A673 (cell line): ENCODE measurements around the gene CCDC40.

ENCODE experiments used
- CTCF ChIP-seq: fragments of 300-800, 200-600 bp; sonication (generic); conservative IDR thresholded peaks from 2 replicates; pipeline ENCODE4 v1.5.1; 2017; ENCODE audit warnings: low read depth, mild to moderate bottlenecking, antibody characterized with exemption, low read length, moderate library complexity, mixed read lengths
- EZH2 ChIP-seq: fragments of 200-600 bp; sonication (generic); IDR thresholded peaks from 2 replicates; pipeline ENCODE4 v1.6.1; 2017; ENCODE audit warnings: borderline replicate concordance, low read depth, mild to moderate bottlenecking, mixed read lengths, antibody characterized with exemption, low read length; ENCODE audit not compliant: poor library complexity, severe bottlenecking

- TF ChIP-seq CTCF, result peak; percentile 61
- TF ChIP-seq EZH2, result no peak
These were observed 64.8 kb downstream of the CCDC40 start, which contains the start of gene GAA for GRCh38 chr17:80101011-80101945.
